Stomach (tissue), 4 donors: Measurements from ENCODE around the gene AMPH.

ENCODE experiments used
- CTCF ChIP-seq, 7 experiments: fragments of 450-650 bp in 4 of 7; fragments of 200-600 bp in 3 of 7; sonication (generic) in 3 of 7; IDR thresholded peaks; one replicate each; pipeline ENCODE4 v1.5.1; 2016 to 2019; ENCODE audit warnings: antibody characterized with exemption in 7 of 7, control low read depth in 2 of 7, mild to moderate bottlenecking in 1 of 7
- POLR2A ChIP-seq, 4 donors: fragments of 450-650 bp; IDR thresholded peaks; one replicate each; pipeline ENCODE4 v1.6.1; 2016; ENCODE audit warnings: antibody characterized with exemption in 4 of 4, control low read depth in 2 of 4, mild to moderate bottlenecking in 1 of 4, moderate library complexity in 1 of 4
- POLR2AphosphoS5 ChIP-seq, 3 donors: sonication (generic); formaldehyde crosslinking; IDR thresholded peaks; one replicate each; pipeline ENCODE4 v1.6.1; 2016; ENCODE audit warnings: antibody characterized with exemption in 3 of 3

DNA sequence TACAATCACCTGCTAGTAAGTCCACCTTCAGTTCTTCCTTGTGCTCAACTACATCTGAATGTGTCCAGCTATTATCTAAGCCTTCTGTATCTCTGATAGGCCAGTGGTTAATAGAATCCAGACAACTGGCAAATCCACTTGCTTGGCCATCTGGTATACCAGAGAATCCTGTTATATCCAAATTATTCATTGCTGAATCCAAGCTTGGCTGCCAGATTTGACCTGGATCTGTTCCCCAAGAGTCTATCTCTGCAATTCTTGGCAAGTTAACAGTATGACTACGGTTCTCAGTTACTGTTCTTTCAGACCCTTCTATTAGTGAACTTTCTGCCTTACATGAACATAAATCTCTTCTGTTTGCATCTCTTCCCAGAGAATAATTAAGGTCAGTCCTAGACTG is 203.1 kb downstream of the AMPH start:
- TF ChIP-seq CTCF (IDR thresholded peaks at IDR 0.05), result no peak
- TF ChIP-seq POLR2AphosphoS5 (IDR thresholded peaks at IDR 0.05), result no peak
- TF ChIP-seq POLR2A (IDR thresholded peaks at IDR 0.05), result no peak
